NCI-H2107 treated with DMSO at 0.1 percent for 48 hours (cell line): Measurements from ENCODE around the gene NAV1.

ENCODE experiments used
- DNase-seq: peaks from one replicate; lab custom pipeline; 2025; ENCODE audit not compliant: unreplicated experiment; lab: John Stamatoyannopoulos, UW

NAV1 gene

DNA sequence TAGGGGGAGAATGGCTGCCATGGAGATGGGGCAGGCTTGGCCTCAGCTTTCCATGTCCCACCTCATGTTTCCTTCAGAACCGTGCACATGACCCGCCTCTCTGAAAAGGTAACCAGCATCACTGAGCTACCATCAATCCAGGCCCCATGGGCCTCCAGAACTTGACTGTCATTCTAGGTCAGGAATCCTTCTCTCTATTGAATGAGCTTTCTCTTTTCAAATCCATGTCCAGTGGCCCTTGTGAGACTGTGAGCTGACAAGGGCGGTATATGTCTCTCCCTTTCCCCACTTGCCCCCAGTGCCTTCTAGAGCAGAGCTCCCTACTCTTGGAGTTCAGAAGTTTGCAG lies 36.4 kb upstream of the NAV1 start:
- no peak for DNase-seq

DNA sequence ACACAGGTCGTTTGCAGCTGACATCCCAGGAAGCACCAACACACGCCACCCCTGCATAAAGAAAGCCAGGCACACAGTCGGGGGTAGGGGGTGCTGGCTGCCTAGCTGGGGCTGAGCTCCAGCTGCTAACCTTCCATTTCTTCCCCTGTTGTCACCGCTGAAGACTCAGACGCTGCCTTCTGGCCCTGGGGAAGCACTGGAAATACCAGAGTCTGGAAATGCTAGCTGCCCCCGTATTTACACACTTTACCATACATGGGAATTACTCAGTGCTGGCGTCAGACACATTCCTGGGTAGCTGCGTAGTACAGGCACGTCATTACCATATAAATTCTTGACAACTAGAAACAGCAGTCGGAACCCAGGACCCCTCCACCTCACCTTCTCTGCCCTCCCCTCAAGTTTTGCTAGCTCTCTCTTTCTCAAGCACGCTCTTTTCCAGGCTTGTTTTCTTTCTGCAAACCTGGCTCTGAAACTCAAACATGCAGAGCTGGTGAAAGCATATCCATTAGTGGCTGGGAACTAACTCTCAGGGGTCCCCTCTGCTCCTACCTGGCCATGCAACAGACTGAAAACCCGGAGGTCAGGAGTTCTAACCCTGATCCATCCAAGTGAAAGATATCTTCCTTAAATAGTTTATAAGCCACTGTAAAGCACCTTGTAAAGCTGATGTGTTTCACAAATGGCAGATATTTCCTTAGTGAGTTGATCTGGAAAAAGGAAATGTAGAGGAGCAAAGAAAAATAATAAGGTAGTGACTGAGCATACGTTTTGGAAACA lies 35.3 kb upstream of the NAV1 start:
- DNase-seq, result peak; percentile 74

DNA sequence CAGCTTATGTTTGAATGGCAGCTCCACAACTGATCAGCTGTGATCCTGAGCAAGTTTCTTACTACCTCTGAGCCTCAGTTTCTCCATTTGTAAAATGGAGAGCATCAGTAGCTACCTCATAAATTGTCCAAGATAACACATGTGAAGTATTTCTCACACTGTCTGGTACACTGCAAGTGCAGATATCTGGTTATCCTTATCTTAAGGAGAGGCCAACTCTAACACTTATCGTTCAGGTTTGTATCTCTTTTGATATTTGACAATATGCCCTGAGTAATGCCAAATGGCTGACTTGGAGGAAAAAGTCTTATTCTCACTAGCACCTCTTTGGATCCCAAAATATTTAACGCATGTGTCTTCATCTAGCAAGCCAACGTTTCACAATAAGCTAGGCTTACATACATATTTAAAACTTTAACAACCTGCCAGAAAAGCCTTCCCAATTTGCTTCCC lies 34.7 kb upstream of the NAV1 start:
- DNase-seq, result no peak

DNA sequence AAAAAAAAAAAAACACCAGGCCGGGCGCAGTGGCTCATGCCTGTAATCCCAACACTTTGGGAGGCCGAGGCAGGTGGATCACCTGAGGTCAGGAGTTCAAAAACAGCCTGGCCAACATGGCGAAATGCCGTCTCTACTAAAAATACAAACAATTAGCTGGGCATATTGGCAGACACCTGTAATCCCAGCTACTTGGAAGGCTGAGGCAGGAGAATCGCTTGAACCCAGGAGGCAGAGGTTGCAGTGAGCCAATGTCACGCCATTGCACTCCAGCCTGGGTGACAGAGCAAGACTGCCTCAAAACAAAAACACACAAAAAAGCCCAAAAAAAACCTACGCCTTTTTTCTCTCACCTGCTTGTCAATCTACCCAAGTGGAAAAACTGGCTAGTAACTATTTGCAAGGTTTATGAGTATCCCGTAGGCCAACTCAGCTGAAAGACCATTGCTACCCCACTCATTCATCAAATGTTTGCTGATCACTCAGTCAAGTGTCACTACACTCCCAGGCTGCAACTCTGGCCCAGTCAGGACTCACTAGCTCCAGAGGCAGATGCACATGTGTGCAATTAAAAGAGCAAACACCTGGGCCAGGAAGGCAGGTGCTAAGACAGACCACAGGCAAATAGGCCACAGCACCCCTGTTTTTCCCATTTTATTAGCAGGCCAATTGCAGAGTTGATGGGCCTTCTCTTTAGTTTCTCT lies 34.0 kb upstream of the NAV1 start:
- DNase-seq, result peak; percentile 75

DNA sequence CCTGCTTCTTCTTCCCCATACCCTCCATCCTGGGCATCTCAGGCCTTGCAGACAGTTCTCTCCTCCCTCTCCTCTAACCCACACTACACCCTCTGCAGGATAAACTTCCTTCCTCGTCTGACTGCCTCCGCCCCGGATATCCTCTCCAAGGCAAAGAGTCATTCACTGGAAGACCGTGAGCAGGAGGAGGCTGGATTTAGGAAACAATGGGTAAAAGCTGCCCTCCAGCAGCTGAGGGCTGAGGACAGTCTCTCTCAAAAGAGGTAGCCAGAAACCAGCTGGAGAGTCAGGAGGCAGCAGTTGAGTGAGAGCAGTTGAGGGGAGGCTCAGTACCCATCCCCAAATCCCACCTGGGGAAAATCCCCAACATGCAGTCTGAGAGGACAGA lies 33.4 kb upstream of the NAV1 start:
- peak; percentile 75 for DNase-seq

DNA sequence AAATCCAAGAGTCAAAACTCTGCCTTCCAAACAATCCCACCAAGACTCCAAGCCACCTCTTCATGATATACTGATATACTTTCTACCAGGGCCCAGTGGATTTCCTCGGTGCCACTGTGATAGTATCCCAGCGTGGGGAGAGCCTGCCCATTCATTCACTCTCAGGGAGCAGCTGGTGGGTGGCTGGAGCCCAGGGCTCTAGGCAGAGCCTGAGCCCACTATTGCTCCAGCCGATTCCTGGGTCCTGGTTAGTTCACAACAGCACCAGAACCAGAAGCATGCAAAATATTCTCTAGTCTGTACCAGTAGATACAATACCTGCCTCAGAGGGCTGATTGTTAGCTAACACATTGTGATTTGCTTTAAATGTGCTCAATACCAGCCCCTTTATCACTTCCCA lies 32.8 kb upstream of the NAV1 start:
- DNase-seq, result no peak

DNA sequence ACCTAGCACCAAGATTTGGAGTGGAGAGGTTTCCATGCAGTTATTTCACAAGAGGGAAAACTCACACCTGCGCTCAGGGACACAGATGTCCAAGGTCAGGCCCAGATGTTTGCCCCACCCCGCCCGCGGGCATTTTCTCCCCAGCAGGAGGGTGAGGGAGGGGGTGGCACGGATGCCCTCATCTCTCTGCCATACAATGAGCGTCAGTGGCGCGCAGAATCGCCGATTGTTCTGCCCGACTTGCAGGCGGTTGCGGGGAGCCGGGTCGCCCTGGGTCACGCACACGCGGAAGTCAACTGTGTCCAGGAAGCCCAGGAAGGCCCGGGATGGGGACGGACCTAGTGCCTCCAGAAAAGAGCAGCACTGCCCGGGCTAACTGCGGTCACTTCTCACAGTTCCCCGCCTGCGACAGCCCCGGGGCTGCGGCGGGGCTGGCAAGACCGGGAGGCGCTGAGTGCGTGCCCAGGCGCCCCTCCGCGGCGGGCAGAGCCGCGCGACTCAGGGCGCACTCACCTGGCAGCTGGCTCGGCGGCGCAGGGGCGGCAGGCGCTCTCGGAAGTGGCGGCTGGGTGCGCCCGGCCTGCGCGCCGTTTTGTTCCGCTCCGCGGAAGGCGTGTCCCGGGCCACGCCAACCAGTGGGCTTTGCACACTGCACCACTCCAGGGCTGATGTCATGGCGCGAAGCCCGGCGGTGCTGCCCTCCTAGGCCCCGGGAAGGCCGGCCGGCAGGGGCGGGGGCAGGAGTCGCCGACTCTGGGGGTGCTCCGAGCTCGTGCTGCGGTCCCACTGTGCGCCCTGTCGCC lies 32.2 kb upstream of the NAV1 start, which contains the start of gene CSRP1:
CSRP1 (minus strand) TSS at position 567 of the 803 bp plus-strand sequence. CDS start 10,820 bp downstream, outside the sequence.
- peak; percentile 64 for DNase-seq

DNA sequence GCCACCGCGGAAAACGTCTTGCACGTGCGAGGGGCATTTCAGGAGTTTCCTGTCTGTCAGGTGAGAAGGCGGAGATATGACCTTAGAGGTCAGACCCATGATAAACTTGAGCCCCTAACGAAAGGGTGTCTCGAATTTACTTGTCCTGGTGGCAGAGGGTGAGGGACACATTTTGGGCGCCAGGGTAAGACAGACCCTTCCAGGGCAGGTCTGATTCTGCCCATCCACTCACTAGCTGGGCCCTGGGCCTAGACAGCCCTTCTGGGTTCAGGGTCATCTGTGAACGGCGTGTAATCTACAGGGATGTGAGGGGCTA lies 31.6 kb upstream of the NAV1 start:
- no peak for DNase-seq

DNA sequence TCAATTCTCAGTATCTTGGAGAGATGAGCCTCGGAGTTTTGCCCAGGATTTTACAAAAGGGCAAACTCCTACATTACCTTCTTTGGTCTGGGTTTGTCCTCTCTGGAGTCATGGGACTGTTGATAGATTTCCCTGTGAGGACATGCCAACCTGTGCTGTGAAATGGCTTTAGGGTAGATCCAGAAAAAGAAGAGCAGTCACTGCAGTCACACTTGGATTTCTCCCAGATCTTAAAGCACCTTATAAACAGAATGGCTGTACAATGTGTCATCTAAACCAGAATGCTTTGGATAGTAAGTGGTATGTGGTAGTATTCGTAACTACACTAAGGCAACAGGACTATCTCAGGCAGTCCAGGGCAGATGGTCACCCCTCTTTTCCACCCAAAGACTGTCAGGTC lies 30.1 kb upstream of the NAV1 start:
- DNase-seq, result no peak

DNA sequence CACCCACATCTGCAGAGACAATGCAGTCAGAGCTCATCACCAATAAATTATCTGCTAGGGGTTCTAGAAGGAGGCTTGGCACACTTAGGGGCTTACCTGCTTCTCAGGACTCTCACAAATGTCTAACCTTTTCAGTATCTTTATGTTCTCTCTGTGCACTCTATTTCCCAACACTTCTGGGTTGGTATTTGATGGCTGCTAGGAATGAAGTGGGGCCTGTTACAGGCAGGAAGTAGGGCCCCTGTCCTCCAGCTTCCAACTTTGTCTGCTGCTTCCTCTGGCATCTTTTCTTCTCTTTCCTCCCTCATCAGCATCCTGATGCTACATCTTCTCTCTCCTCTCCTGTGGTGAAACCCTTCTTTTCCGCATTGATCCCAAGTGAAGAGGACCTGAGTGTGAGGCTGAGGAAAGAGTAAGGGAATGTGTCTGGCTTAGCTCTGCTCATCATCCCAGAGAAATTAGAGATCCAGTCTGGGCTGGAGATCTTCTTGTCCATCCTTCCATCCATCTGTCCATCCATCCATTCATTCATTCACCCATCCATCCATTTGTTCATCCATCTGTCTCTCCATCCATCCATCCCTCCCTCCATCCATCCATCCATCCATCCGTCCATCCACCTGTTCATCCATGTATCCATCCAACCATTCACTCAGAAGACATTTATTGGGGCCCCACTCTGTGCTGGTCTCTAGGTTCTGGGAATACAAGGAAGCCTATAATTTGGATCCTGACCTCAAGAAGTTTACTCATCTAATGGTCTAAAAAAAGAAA lies 29.1 kb upstream of the NAV1 start:
- no peak for DNase-seq

DNA sequence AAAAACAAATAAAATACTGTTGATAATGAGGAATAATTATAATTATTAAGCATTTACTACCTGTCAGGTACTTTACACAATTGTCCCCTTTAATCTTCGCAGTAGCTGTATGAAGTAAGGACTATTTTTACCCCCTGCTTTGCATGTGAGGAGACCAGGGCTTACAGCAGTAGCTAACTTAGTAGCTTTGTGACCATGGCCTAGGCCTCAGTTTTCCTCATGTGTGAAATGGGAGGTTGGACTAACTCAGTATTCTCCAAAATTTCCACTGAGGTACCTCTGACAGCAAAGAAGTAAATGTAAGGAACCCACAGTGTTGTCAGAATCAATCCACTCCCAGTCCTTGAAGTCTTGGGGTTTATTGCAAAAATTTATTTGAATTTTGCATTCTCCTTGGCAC lies 28.2 kb upstream of the NAV1 start:
- DNase-seq, result no peak

DNA sequence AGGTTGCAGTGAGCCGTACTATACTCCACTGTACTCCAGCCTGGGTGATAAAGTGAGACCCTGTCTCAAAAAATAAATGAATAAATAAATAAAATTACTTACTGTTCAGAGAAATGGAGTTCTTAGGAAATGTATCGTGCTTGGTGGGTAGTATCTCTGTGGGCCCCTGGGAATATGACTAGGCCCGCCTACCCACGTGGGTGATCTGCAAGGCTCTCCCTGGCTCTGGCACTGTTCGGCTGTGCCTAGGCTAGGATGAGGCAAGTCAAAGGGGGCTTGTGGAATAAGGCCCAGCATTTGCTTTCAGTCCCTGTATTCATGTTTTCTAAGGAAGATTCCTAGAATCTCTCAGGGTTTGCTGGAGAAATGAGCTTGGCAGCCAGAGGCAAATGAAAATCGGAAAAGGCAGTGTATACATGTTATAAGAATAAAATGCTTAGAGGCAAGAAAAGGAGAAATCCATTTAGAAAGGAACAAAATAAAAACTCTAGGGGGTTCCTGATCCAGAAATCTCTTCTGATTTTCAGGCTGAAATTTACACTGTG lies 27.5 kb upstream of the NAV1 start:
- DNase-seq, result no peak

DNA sequence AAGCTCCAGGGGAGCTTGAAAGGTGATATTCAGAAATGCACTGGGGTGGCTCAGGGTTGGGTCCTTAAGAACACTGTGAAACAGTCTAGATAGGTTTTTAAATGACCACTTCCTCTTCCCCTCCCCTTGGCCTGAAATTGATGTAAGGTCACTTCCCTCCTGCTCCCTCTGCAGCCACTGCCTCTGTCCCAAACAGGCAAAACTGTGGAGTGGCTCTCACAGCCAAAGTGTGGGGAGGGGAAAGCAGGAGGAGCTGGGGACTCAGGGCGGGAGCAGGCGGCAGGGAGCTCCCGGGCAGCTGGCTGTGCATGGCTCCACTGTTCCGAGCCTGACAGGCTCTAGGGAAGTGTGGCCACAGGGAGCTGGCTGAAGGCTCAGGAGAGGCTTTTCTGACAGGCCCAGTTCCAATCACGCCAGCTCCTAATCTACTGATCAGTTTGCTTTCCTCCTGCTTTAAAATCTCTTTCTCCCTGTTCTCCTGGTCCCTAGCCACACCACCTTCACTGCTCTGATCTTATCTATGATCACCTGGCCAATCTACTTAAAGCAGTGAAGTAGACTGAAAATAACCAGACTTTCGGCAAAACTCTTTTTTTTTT lies 26.9 kb upstream of the NAV1 start:
- DNase-seq, result no peak

DNA sequence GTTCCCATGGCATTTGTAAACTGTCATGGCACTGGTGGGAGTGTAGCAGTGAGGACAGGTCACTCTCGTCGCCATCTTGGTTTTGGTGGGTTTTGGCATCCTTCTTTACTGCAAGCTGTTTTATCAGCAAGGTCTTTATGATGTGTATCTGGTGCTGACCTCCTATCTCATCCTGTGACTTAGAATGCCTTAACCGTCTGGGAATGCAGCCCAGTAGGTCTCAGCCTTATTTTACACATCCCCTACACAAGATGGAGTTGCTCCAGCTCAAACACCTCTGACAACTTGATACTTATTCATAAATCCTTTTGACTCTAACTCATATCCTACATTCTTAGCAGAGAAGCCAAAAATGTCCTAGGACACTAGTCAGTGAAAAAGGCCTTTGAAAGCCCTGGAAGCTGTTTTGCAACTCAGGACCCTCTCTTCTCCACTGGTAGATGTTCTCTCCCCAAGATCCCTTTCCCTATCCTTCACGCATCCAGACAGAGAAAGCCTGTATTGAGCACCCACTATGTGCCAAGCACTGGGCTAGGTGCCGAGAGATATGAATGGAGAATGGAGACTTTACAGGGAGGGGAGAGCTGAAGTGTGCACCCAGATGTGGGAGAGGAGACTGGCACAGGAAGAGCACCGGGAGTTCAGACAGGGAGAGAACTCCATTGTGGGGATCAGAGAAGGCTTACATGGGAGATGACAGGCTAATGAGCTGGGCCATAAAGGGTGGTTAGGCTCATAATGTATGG lies 25.3 kb upstream of the NAV1 start:
- DNase-seq, result no peak

DNA sequence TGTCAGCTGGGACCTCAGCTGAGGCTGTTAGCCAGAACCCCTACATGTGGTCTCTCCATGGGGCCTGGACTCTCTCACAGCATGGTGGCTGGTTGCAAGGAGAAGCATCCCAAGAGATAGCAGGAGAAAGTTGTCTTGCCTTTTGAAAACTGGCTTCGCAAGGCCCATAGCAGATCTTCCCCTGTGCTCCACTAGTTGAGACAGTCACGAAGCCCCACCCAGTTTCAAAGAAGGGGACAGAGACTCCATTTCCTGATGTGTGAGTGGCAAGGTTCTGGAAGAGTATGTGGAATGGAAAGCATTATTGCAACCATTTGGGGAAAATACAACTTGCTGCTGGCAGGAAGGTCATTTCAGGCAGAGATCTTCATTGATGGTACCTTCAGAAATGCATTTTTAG lies 24.5 kb upstream of the NAV1 start:
- DNase-seq, result no peak

DNA sequence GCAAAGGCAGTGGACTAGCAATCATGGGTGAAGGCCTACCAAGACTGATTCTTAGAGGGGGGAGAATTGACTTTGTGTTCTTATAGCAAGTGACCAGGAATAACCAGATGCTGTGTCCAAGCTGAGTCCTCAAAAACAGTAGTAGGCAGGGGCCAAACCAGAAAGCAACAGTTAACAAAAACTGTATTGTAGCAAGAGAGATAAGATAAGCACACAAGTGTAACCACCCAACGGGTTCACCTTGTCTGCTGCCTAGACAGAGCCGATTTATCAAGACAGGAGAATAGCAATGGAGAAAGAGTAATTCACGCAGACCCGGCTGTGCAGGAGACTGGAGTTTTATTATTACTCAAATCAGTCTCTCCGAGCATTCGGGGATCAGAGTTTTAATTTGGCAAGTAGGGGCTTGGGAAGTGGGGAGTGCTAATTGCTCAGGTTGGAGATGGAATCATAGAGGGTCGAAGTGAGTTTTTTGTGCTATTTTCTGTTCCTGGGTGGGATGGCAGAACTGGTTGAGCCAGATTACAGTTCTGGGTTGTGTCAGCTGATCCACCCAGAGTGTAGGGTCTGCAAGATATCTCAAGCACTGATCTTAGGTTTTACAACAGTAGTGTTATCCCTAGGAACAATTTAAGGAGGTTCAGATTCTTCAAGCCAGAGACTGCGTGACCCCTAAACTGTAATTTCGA lies 23.7 kb upstream of the NAV1 start:
- no peak for DNase-seq

DNA sequence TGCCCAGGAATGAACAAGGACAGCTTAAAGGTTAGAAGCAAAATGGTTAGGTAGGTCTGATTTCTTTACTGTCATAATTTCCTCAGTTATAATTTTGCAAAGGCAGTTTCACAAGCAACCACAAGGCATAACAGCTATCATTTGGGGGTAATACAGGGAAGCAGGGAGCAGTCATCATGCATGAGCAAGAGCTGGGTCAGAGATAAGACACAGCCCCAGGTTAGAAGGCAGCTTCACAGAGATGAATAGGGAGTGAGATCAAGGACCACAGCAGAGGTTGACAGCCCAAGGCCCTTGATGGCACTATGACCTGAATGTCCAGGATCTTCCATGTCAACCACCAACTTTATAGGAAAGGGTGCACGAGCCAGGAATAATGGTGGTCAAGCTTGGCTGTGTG lies 23.0 kb upstream of the NAV1 start:
- no peak for DNase-seq

DNA sequence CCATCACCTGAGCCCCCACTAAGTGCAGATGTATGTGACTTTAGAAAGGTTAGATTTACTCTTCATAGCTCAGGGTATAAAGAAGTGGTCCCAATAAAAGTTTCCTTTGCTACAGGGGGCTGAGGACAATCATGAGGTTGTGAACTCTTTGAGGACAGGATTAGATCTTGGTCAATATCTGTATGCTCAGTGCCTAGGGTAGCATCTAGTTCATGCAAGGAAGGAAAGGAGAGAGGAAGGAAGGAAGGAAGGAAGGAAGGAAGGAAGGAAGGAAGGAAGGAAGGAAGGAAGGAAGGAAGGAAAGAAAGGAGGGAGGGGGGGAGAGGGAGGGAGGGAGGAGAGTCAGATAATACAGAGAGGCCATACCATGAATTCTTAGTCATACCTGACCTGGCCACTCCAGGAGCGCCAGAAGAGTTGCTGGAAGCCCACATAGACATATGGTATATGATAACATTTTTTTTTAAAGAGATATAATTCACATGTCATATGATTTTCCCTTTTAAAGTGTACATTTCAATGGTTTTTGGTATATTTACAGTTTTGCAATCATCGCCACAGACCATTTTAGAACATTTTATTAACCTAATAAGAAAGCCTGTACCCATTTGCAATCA lies 22.3 kb upstream of the NAV1 start:
- no peak for DNase-seq

DNA sequence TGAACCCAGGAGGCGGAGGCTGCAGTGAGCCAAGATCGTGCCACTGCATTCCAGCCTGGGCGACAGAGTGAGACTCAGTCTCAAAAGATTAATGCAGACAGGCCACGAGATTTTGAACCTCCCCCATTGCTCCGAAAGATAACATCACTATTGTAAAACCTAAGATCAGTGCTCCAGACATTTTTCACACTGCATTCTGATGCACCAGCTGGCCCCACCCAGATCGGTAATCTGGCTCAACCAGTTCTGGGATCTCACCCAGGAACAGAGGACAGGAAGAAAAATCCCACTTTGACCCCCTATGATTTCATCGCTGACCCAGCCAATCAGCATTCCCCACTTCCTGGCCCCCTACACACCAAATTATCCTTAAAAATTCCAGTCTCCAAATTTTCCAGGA lies 21.3 kb upstream of the NAV1 start:
- no peak for DNase-seq
